GM23338 (cell line): ENCODE measurements around the gene TAPBP. TPM values are rescaled to one million over a fixed set of nuclear protein-coding genes. Genes with fewer than 3 reads are reported as not detected.

Experiments used
- ATAC-seq: fragments of 200-7000 bp; cut with Tn5 transposase; 3 replicates; pipeline ENCODE4 v1.9.1; 2020
- DNase-seq: peaks from one replicate; pipeline ENCODE4 v3.0.0-alpha.2; 2015; ENCODE audit warnings: low spot score
- H2AFZ ChIP-seq: fragments of 200-600 bp; sonication (generic); 2 replicates; pipeline ENCODE4 v1.8.0; 2016; ENCODE audit warnings: antibody characterized with exemption, mild to moderate bottlenecking, moderate library complexity
- H3F3A ChIP-seq: fragments of 200-600 bp; sonication (generic); replicated peaks from 2 replicates; pipeline ENCODE4 v1.8.0; 2017; ENCODE audit warnings: antibody characterized with exemption, mixed run types, low read depth
- H3K27ac ChIP-seq: fragments of 200-600 bp; sonication (generic); 2 replicates; pipeline ENCODE4 v1.6.1; 2016; ENCODE audit warnings: low read depth
- H3K27me3 ChIP-seq: fragments of 200-600 bp; sonication (generic); 2 replicates; pipeline ENCODE4 v1.8.0; 2016; ENCODE audit warnings: mild to moderate bottlenecking, mixed run types, moderate library complexity; ENCODE audit not compliant: insufficient read depth
- H3K36me3 ChIP-seq: fragments of 200-600 bp; sonication (generic); 2 replicates; pipeline ENCODE4 v1.8.0; 2016; ENCODE audit warnings: mild to moderate bottlenecking; ENCODE audit not compliant: insufficient read depth
- H3K4me1 ChIP-seq: fragments of 200-600 bp; sonication (generic); 2 replicates; pipeline ENCODE4 v1.8.0; 2016; ENCODE audit warnings: mild to moderate bottlenecking, moderate library complexity; ENCODE audit not compliant: insufficient read depth
- H3K4me2 ChIP-seq: fragments of 200-600 bp; sonication (generic); 2 replicates; pipeline ENCODE4 v1.7.1; 2017; ENCODE audit warnings: mixed run types
- H3K4me3 ChIP-seq: fragments of 200-600 bp; sonication (generic); 2 replicates; pipeline ENCODE4 v1.6.1; 2016; ENCODE audit warnings: mixed run types
- H3K79me2 ChIP-seq: fragments of 200-600 bp; sonication (generic); replicated peaks from 2 replicates; pipeline ENCODE4 v1.8.0; 2017; ENCODE audit warnings: mild to moderate bottlenecking; ENCODE audit not compliant: insufficient read depth
- H3K9me2 ChIP-seq: fragments of 200-600 bp; sonication (generic); 2 replicates; pipeline ENCODE4 v1.8.0; 2017; ENCODE audit not compliant: insufficient read depth
- H4K20me1 ChIP-seq: fragments of 200-600 bp; sonication (generic); replicated peaks from 2 replicates; pipeline ENCODE4 v1.8.0; 2017; ENCODE audit warnings: mild to moderate bottlenecking; ENCODE audit not compliant: insufficient read depth
- H3K27ac Mint-ChIP-seq: 2 replicates; pipeline ENCODE4 v1.8.0; 2020; ENCODE audit warnings: inconsistent platforms, mild to moderate bottlenecking, moderate library complexity, mixed read lengths
- H3K27me3 Mint-ChIP-seq: 3 replicates; pipeline ENCODE4 v1.8.0; 2022; ENCODE audit warnings: low read depth, mild to moderate bottlenecking, moderate library complexity, mixed read lengths, inconsistent platforms; ENCODE audit not compliant: insufficient read depth, poor library complexity
- H3K36me3 Mint-ChIP-seq: 3 replicates; pipeline ENCODE4 v1.8.0; 2021; ENCODE audit warnings: low read depth, mild to moderate bottlenecking, inconsistent platforms, moderate library complexity, mixed read lengths
- H3K4me1 Mint-ChIP-seq: 3 replicates; pipeline ENCODE4 v1.8.0; 2020; ENCODE audit warnings: mild to moderate bottlenecking, inconsistent platforms, mixed read lengths
- H3K4me3 Mint-ChIP-seq: 3 replicates; pipeline ENCODE4 v1.8.0; 2021; ENCODE audit warnings: moderate library complexity, mild to moderate bottlenecking, inconsistent platforms, mixed read lengths
- H3K9me3 Mint-ChIP-seq: 3 replicates; pipeline ENCODE4 v1.8.0; 2020; ENCODE audit warnings: moderate library complexity, mild to moderate bottlenecking, inconsistent platforms, mixed read lengths
- CREB1 ChIP-seq: fragments of 250-450 bp; sonication (Bioruptor Pico); IDR thresholded peaks from 2 replicates; pipeline ENCODE4 v1.5.0; 2020; ENCODE audit warnings: low read depth, mild to moderate bottlenecking, moderate library complexity
- CTCF ChIP-seq, 2 experiments: fragments of 200-600 bp in 1 of 2; sonication (generic) in 1 of 2; conservative IDR thresholded peaks; 2 replicates each; pipeline versions ENCODE4 v1.5.1 to v1.6.1; 2016 to 2017; ENCODE audit warnings: antibody characterized with exemption in 2 of 2, low read depth in 2 of 2, mild to moderate bottlenecking in 2 of 2, moderate library complexity in 1 of 2
- ETS1 ChIP-seq: IDR thresholded peaks from 2 replicates; pipeline ENCODE4 v1.6.1; 2016; ENCODE audit warnings: antibody characterized with exemption
- EZH2 ChIP-seq: fragments of 200-600 bp; sonication (generic); IDR thresholded peaks from one replicate; pipeline ENCODE4 v1.8.0; 2017; ENCODE audit warnings: antibody characterized with exemption, mild to moderate bottlenecking, low read depth; ENCODE audit not compliant: unreplicated experiment
- EZH2phosphoT487 ChIP-seq: fragments of 200-600 bp; sonication (generic); IDR thresholded peaks from one replicate; pipeline ENCODE4 v1.8.1; 2018; ENCODE audit warnings: antibody characterized with exemption; ENCODE audit not compliant: unreplicated experiment
- JUNB ChIP-seq: IDR thresholded peaks from one replicate; pipeline ENCODE4 v1.6.1; 2016; ENCODE audit warnings: antibody characterized with exemption; ENCODE audit not compliant: unreplicated experiment
- NANOG ChIP-seq: IDR thresholded peaks from 2 replicates; pipeline ENCODE4 v1.6.1; 2016; ENCODE audit warnings: antibody characterized with exemption, borderline replicate concordance
- POLR2AphosphoS5 ChIP-seq: IDR thresholded peaks from 2 replicates; pipeline ENCODE4 v1.6.1; 2016; ENCODE audit warnings: antibody characterized with exemption, low read depth
- STAT1 ChIP-seq: IDR thresholded peaks from one replicate; pipeline ENCODE4 v1.6.1; 2016; ENCODE audit warnings: antibody characterized with exemption; ENCODE audit not compliant: unreplicated experiment
- ZNF114 ChIP-seq: fragments of 250-450 bp; sonication (Bioruptor Pico); IDR thresholded peaks from 2 replicates; pipeline ENCODE4 v1.5.0; 2020; ENCODE audit warnings: mild to moderate bottlenecking, moderate library complexity
- ZNF331 ChIP-seq: fragments of 250-450 bp; sonication (Bioruptor Pico); IDR thresholded peaks from 2 replicates; pipeline ENCODE4 v1.5.0; 2020; ENCODE audit warnings: low read depth, mild to moderate bottlenecking, moderate library complexity
- polyA plus RNA-seq: library from polyadenylated mRNA; unstranded; fragments of >200 nt; fragmentation: Nextera tagmentation; extraction: Ambion mirVana; gene quantifications from 2 replicates; pipeline ENCODE4 v1.2.1, GENCODE V29; 2016
- total RNA-seq: library from RNA; depleted of rRNA; stranded (reverse); fragments of >200 nt; shearing (Covaris generic); gene quantifications from 2 replicates; pipeline ENCODE4 v1.2.3, GENCODE V29; 2014
- TF ChIP-seq, protein P1 (sequence below): IDR thresholded peaks from one replicate; pipeline ENCODE4 v1.6.1; 2018; ENCODE audit warnings: antibody characterized with exemption; ENCODE audit not compliant: unreplicated experiment
- TF ChIP-seq, protein P2 (sequence below): fragments of 250-450 bp; sonication (Bioruptor Pico); IDR thresholded peaks from 2 replicates; pipeline ENCODE4 v1.5.0; 2020; ENCODE audit warnings: mild to moderate bottlenecking, moderate library complexity

TAPBP gene
- total and polyA plus RNA-seq, 2 experiments from 2014 or later: 19.9 to 37.5 TPM

DNA sequence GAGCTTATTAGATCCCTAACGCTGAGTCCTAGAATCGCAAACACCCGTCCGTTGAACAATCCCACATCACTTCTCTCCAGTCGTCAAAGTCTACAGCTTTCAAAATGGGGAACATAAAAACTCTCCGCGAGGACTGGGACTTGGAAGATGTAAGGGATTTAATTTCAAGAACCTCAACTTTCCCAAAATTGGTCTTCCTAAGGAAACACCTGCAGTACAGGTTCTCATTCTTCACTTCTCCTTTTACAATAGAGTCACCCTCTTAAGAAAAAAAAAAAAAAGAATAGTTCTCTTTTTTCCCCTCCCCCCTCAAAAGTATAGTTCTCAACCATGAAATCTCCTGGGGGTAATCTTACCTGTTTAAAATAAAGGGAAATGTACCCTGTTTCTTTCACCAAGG is 10.2 kb upstream of the TAPBP start:
- Mint-ChIP-seq H3K9me3 (no peaks in the 10 kb centered on the region), H3K27me3 (peaks cover 14% of the 10 kb centered on the region), H3K27ac (no peak overlapping the region), H3K4me3 (peak overlapping the region; percentile 90), H3K36me3 (peaks cover 29% of the 10 kb centered on the region), H3K4me1 (peaks cover 45% of the 10 kb centered on the region)
- no peaks in the 10 kb centered on the region for H3K9me2 ChIP-seq
- no peak for ATAC-seq
- peak overlapping the region; percentile 80 for H3K4me3 ChIP-seq
- H3F3A ChIP-seq: peaks cover 12% of the 10 kb centered on the region
- H3K36me3 ChIP-seq: peaks cover 13% of the 10 kb centered on the region
- peaks cover 11% of the 10 kb centered on the region for H4K20me1 ChIP-seq
- H3K4me1 ChIP-seq: peaks cover 31% of the 10 kb centered on the region
- H3K27me3 ChIP-seq: no peaks in the 10 kb centered on the region
- peak overlapping the region; percentile 65; the same call in 1 of the 2 replicates for H2AFZ ChIP-seq
- peaks cover 35% of the 10 kb centered on the region for H3K79me2 ChIP-seq
- TF ChIP-seq CREB1: no peak
- TF ChIP-seq POLR2AphosphoS5: no peak
- no peak for TF ChIP-seq JUNB
- no peak for TF ChIP-seq NANOG
- no peak for TF ChIP-seq EZH2phosphoT487
- TF ChIP-seq ETS1: no peak
- TF ChIP-seq, protein P1, sequence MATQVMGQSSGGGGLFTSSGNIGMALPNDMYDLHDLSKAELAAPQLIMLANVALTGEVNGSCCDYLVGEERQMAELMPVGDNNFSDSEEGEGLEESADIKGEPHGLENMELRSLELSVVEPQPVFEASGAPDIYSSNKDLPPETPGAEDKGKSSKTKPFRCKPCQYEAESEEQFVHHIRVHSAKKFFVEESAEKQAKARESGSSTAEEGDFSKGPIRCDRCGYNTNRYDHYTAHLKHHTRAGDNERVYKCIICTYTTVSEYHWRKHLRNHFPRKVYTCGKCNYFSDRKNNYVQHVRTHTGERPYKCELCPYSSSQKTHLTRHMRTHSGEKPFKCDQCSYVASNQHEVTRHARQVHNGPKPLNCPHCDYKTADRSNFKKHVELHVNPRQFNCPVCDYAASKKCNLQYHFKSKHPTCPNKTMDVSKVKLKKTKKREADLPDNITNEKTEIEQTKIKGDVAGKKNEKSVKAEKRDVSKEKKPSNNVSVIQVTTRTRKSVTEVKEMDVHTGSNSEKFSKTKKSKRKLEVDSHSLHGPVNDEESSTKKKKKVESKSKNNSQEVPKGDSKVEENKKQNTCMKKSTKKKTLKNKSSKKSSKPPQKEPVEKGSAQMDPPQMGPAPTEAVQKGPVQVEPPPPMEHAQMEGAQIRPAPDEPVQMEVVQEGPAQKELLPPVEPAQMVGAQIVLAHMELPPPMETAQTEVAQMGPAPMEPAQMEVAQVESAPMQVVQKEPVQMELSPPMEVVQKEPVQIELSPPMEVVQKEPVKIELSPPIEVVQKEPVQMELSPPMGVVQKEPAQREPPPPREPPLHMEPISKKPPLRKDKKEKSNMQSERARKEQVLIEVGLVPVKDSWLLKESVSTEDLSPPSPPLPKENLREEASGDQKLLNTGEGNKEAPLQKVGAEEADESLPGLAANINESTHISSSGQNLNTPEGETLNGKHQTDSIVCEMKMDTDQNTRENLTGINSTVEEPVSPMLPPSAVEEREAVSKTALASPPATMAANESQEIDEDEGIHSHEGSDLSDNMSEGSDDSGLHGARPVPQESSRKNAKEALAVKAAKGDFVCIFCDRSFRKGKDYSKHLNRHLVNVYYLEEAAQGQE: no peak
- no peak for TF ChIP-seq CTCF (conservative IDR thresholded peaks at IDR 0.05; ENCODE audit: low read depth in 2 of 2)
- TF ChIP-seq, protein P2, sequence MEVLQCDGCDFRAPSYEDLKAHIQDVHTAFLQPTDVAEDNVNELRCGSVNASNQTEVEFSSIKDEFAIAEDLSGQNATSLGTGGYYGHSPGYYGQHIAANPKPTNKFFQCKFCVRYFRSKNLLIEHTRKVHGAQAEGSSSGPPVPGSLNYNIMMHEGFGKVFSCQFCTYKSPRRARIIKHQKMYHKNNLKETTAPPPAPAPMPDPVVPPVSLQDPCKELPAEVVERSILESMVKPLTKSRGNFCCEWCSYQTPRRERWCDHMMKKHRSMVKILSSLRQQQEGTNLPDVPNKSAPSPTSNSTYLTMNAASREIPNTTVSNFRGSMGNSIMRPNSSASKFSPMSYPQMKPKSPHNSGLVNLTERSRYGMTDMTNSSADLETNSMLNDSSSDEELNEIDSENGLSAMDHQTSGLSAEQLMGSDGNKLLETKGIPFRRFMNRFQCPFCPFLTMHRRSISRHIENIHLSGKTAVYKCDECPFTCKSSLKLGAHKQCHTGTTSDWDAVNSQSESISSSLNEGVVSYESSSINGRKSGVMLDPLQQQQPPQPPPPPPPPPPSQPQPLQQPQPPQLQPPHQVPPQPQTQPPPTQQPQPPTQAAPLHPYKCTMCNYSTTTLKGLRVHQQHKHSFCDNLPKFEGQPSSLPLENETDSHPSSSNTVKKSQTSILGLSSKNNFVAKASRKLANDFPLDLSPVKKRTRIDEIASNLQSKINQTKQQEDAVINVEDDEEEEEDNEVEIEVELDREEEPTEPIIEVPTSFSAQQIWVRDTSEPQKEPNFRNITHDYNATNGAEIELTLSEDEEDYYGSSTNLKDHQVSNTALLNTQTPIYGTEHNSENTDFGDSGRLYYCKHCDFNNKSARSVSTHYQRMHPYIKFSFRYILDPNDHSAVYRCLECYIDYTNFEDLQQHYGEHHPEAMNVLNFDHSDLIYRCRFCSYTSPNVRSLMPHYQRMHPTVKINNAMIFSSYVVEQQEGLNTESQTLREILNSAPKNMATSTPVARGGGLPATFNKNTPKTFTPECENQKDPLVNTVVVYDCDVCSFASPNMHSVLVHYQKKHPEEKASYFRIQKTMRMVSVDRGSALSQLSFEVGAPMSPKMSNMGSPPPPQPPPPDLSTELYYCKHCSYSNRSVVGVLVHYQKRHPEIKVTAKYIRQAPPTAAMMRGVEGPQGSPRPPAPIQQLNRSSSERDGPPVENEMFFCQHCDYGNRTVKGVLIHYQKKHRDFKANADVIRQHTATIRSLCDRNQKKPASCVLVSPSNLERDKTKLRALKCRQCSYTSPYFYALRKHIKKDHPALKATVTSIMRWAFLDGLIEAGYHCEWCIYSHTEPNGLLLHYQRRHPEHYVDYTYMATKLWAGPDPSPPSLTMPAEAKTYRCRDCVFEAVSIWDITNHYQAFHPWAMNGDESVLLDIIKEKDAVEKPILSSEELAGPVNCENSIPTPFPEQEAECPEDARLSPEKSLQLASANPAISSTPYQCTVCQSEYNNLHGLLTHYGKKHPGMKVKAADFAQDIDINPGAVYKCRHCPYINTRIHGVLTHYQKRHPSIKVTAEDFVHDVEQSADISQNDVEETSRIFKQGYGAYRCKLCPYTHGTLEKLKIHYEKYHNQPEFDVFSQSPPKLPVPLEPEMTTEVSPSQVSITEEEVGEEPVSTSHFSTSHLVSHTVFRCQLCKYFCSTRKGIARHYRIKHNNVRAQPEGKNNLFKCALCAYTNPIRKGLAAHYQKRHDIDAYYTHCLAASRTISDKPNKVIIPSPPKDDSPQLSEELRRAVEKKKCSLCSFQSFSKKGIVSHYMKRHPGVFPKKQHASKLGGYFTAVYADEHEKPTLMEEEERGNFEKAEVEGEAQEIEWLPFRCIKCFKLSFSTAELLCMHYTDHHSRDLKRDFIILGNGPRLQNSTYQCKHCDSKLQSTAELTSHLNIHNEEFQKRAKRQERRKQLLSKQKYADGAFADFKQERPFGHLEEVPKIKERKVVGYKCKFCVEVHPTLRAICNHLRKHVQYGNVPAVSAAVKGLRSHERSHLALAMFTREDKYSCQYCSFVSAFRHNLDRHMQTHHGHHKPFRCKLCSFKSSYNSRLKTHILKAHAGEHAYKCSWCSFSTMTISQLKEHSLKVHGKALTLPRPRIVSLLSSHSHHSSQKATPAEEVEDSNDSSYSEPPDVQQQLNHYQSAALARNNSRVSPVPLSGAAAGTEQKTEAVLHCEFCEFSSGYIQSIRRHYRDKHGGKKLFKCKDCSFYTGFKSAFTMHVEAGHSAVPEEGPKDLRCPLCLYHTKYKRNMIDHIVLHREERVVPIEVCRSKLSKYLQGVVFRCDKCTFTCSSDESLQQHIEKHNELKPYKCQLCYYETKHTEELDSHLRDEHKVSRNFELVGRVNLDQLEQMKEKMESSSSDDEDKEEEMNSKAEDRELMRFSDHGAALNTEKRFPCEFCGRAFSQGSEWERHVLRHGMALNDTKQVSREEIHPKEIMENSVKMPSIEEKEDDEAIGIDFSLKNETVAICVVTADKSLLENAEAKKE (CRISPR knock-in tag): no peak
- no peak for TF ChIP-seq ZNF114 (CRISPR knock-in tag)
- no peak for TF ChIP-seq EZH2
- TF ChIP-seq STAT1: no peak
- TF ChIP-seq ZNF331: no peak
- H3K27ac ChIP-seq: peak overlapping the region; percentile 72; the same call in 1 of the 2 replicates
- peak overlapping the region; percentile 92 for H3K4me2 ChIP-seq
- no peak for DNase-seq
